Adrenal gland (tissue), 5 donors: Measurements from ENCODE around the gene MFAP1.

Experiments
- CTCF ChIP-seq, 6 experiments: fragments of 450-650 bp in 4 of 6; fragments of 200-600 bp in 2 of 6; sonication (generic) in 1 of 6; IDR thresholded peaks; 1 replicate in 5 of 6; 2 replicates in 1 of 6; pipeline versions ENCODE4 v1.5.1 to v1.8.0; 2016 to 2021; ENCODE audit warnings: antibody characterized with exemption in 6 of 6, mild to moderate bottlenecking in 2 of 6, moderate library complexity in 1 of 6
- POLR2A ChIP-seq, 2 donors: fragments of 450-650 bp; IDR thresholded peaks; one replicate each; pipeline ENCODE4 v1.6.1; 2017; ENCODE audit warnings: antibody characterized with exemption in 2 of 2, mild to moderate bottlenecking in 2 of 2, moderate library complexity in 1 of 2
- donor health status: DM: no; HTN: no; CAD: no.

GRCh38 chr15:43808960-43809678, 15.4 kb downstream of the MFAP1 start:
- TF ChIP-seq POLR2A (IDR thresholded peaks at IDR 0.05) (no peak), CTCF (IDR thresholded peaks at IDR 0.05) (no peak)
